Epithelial cell of prostate (primary cell): ENCODE results near the gene NOL4L.
"Not testable (repeated sequence)": the region's sequence is repeated elsewhere in the genome, so short reads cannot be mapped to it uniquely, and the experiment has no call there.

Experiments
- DNase-seq: peaks from one replicate; pipeline ENCODE4 v3.0.0-alpha.2; 2011; ENCODE audit warnings: low read depth, low spot score
- H3K27ac ChIP-seq: fragments of 450-650 bp; 2 replicates; pipeline ENCODE4 v1.5.1; 2017; ENCODE audit warnings: mild to moderate bottlenecking

NOL4L gene

GRCh38 chr20:32597714-32598113 lies 12.6 kb upstream of the NOL4L start:
- H3K27ac ChIP-seq = no peak overlapping the region
- no peak for DNase-seq

- no peak overlapping the region for H3K27ac ChIP-seq
- DNase-seq = no peak
These were observed 11.6 kb upstream of the NOL4L start for GRCh38 chr20:32596681-32597252.

GRCh38 chr20:32595143-32595542 lies 10.0 kb upstream of the NOL4L start:
- no peak overlapping the region for H3K27ac ChIP-seq
- DNase-seq = no peak

- H3K27ac ChIP-seq, DNase-seq: not testable (repeated sequence)
These were observed 9.5 kb upstream of the NOL4L start for GRCh38 chr20:32594669-32595068.

- no peak for DNase-seq
- H3K27ac ChIP-seq = no peak overlapping the region
These were observed 9.1 kb upstream of the NOL4L start for GRCh38 chr20:32594204-32594603.

GRCh38 chr20:32592616-32593015 lies 7.5 kb upstream of the NOL4L start:
- not testable (repeated sequence) for H3K27ac ChIP-seq, DNase-seq

GRCh38 chr20:32592022-32592421 lies 6.9 kb upstream of the NOL4L start:
- DNase-seq = no peak
- H3K27ac ChIP-seq = no peak overlapping the region

GRCh38 chr20:32589769-32590168 lies 4.6 kb upstream of the NOL4L start:
- no peak for DNase-seq
- H3K27ac ChIP-seq = peak overlapping the region; percentile 45

- H3K27ac ChIP-seq = peak overlapping the region; percentile 45
- no peak for DNase-seq
These were observed 4.1 kb upstream of the NOL4L start for GRCh38 chr20:32589256-32589655.

- no peak for DNase-seq
- H3K27ac ChIP-seq = no peak overlapping the region
These were observed 2.9 kb upstream of the NOL4L start for GRCh38 chr20:32588040-32588439.

- DNase-seq = no peak
- H3K27ac ChIP-seq = no peak overlapping the region
These were observed 1.2 kb upstream of the NOL4L start for GRCh38 chr20:32586291-32586690.

GRCh38 chr20:32585586-32586127 lies 524 bp upstream of the NOL4L start:
- DNase-seq = no peak
- H3K27ac ChIP-seq = no peak overlapping the region

- H3K27ac ChIP-seq = no peak overlapping the region
- no peak for DNase-seq
These were observed 1.5 kb downstream of the NOL4L start for GRCh38 chr20:32583581-32584070.

- no peak overlapping the region for H3K27ac ChIP-seq
- DNase-seq = no peak
These were observed 2.2 kb downstream of the NOL4L start for GRCh38 chr20:32582659-32583580.

GRCh38 chr20:32581839-32582658 lies 3.1 kb downstream of the NOL4L start:
- DNase-seq = no peak
- no peak overlapping the region for H3K27ac ChIP-seq

GRCh38 chr20:32580970-32581838 lies 3.9 kb downstream of the NOL4L start:
- DNase-seq = no peak

GRCh38 chr20:32580219-32580969 lies 4.7 kb downstream of the NOL4L start:
- no peak overlapping the region for H3K27ac ChIP-seq
- DNase-seq = no peak

More at GRCh38 chr20:32580970-32581838, 3.9 kb downstream of the NOL4L start:
- H3K27ac ChIP-seq = no peak overlapping the region

GRCh38 chr20:32578840-32579390 lies 6.2 kb downstream of the NOL4L start:
- H3K27ac ChIP-seq = no peak overlapping the region
- no peak for DNase-seq
